A673 (cell line): ENCODE data around the gene KLHL26.

Experiments used
- EZH2 ChIP-seq: fragments of 200-600 bp; sonication (generic); IDR thresholded peaks from 2 replicates; pipeline ENCODE4 v1.6.1; 2017; ENCODE audit warnings: borderline replicate concordance, low read depth, mild to moderate bottlenecking, mixed read lengths, antibody characterized with exemption, low read length; ENCODE audit not compliant: poor library complexity, severe bottlenecking
- TF ChIP-seq, protein P1 (sequence below): fragments of 300-800, 200-600 bp; sonication (generic); conservative IDR thresholded peaks from 2 replicates; pipeline ENCODE4 v1.5.1; 2017; ENCODE audit warnings: low read depth, mild to moderate bottlenecking, antibody characterized with exemption, low read length, moderate library complexity, mixed read lengths

- TF ChIP-seq, protein P1, sequence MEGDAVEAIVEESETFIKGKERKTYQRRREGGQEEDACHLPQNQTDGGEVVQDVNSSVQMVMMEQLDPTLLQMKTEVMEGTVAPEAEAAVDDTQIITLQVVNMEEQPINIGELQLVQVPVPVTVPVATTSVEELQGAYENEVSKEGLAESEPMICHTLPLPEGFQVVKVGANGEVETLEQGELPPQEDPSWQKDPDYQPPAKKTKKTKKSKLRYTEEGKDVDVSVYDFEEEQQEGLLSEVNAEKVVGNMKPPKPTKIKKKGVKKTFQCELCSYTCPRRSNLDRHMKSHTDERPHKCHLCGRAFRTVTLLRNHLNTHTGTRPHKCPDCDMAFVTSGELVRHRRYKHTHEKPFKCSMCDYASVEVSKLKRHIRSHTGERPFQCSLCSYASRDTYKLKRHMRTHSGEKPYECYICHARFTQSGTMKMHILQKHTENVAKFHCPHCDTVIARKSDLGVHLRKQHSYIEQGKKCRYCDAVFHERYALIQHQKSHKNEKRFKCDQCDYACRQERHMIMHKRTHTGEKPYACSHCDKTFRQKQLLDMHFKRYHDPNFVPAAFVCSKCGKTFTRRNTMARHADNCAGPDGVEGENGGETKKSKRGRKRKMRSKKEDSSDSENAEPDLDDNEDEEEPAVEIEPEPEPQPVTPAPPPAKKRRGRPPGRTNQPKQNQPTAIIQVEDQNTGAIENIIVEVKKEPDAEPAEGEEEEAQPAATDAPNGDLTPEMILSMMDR = no peak
- no peak for TF ChIP-seq EZH2
Measured at GRCh38 chr19:18710996-18711751, 74.3 kb downstream of the KLHL26 start.
